HG03066 (cell line): ENCODE data around the gene LRP6.

Experiments used
- ATAC-seq: cut with Tn5 transposase; IDR thresholded peaks from one replicate; pipeline ENCODE4 v1.9.1; 2021; ENCODE audit warnings: low read depth; ENCODE audit not compliant: unreplicated experiment

Gene LRP6

DNA sequence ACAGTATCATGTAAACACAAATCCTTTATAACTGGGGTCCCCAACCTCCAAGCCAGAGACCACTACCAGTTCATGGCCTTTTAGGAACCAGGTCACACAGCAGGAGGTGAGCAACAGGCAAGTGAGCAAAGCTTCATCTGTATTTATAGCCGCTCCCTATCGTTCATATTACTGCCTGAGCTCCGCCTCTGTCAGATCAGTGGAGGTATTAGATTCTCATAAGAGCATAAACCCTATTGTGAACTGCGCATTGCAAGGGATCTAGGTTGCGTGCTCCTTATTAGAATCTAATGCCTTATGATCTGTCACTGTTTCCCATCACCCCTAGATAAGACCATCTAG, 49.9 kb downstream of the LRP6 start:
- ATAC-seq: no peak

- no peak for ATAC-seq
Observed at GRCh38 chr12:12216349-12217017, 50.4 kb downstream of the LRP6 start.

GRCh38 chr12:12214635-12215131, 52.2 kb downstream of the LRP6 start:
- ATAC-seq: no peak

GRCh38 chr12:12214201-12214600, 52.6 kb downstream of the LRP6 start:
- no peak for ATAC-seq

- ATAC-seq: no peak
Observed at GRCh38 chr12:12212769-12213168, 54.1 kb downstream of the LRP6 start.

- no peak for ATAC-seq
Observed at GRCh38 chr12:12210983-12211382, 55.9 kb downstream of the LRP6 start.

- no peak for ATAC-seq
Observed at GRCh38 chr12:12210416-12210815, 56.4 kb downstream of the LRP6 start.

GRCh38 chr12:12209675-12210074, 57.2 kb downstream of the LRP6 start:
- no peak for ATAC-seq

DNA sequence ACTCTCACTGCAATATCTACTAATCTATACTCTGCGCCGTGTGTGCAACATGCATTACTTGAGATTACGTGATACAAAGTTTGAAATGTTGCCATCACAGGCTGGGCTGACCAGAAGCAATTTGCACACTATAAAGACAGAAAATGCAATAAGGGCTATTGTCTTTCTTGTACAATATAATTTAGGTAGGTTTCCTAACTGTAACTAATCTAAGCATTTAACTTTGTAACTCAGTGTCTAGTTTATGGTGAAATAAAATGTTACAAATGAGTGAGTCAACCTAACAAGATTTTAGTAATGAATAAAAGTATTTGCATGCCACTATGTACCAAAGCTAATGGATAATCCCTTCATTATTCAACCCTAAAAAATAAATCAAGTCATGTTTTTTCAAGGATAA, 57.8 kb downstream of the LRP6 start:
- ATAC-seq: no peak

DNA sequence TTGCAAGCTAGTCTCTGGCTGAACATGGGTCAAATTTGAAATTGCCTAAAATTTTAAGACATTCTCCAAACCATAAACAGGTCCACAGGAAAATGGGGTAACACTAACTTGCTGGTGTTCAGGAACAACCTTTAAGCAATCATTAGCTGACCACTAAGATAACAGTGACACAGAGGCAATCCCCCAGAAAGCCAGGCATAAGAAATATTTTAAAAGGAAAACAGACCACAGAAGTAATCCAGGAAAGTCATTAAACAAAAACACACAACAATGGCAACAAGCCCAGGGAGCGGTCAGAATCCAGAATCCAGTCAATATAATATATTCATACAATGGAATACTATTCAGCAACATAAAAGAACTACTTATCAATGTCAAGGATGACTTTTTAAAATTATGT, 59.1 kb downstream of the LRP6 start:
- ATAC-seq: no peak

DNA sequence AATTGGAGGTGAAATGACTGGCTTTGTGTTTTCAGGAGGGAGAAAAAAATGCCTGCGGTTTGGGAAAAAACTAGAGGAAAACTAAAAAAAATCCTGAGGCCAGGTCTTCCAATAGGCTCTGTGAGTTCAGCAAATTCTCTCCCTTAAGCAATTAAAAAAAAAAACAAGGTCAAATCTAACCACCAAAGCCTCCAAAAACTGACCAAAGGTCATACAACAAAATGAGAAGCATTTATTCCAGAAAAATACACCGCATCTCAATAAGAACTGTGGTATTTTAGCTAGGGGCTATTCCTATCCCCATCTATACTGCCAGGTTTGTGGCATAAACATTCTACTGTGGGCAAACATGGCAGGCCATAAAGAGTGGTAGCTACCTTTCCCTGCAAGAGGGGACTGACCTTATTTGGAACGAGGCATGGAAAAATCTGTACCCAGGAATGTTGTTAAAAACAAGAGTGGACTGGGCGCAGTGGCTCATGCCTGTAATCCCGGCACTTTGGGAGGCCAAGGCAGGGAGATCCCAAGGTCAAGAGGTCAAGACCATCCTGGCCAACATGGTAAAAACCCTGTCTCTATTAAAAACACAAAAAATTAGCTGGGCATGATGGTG, 60.0 kb downstream of the LRP6 start:
- no peak for ATAC-seq

DNA sequence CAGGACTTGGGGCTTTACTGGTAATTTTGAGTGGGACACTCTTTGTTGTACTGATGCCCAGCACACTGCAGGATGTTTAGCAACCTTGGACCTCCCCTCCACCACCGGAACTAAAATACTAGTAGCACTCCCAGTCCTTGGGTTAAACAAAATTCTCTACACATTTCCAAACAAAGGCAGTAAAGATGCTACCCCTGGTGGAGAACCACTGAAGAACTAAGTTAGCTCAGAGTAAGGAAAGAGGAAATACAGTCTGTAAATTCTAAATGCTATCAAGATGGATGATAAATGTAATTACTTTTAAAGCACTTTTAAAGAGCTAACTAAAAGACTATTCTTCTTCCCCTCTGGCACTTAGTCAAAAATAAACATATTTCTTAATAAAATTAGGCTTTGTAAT, 64.1 kb downstream of the LRP6 start:
- no peak for ATAC-seq

GRCh38 chr12:12202105-12202504, 64.7 kb downstream of the LRP6 start:
- ATAC-seq: no peak

GRCh38 chr12:12201274-12201758, 65.5 kb downstream of the LRP6 start:
- ATAC-seq: no peak

DNA sequence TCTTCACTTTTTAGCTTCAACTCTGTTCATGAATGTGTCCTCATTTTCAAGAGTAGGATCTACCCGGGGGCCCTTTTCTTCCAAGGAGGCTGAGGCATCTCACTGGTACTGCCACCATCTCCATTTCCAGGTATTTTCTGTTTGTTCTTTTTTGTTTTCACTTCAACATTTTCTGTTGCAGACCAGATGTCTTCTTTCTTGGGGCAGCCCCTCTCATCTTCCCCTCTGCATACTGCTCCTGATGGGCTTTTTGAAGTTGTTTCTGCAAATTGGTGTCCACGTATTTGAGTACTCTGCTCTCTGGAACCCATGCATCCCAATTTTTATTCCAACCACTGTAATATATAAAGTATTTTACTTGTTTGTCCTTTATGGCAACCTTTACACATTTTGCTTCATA, 66.5 kb downstream of the LRP6 start:
- ATAC-seq: no peak

GRCh38 chr12:12198124-12198523, 68.7 kb downstream of the LRP6 start:
- no peak for ATAC-seq

- no peak for ATAC-seq
Observed at GRCh38 chr12:12197128-12197527, 69.7 kb downstream of the LRP6 start.

GRCh38 chr12:12195516-12195915, 71.3 kb downstream of the LRP6 start:
- no peak for ATAC-seq

- no peak for ATAC-seq
Observed at GRCh38 chr12:12195081-12195480, 71.8 kb downstream of the LRP6 start.

DNA sequence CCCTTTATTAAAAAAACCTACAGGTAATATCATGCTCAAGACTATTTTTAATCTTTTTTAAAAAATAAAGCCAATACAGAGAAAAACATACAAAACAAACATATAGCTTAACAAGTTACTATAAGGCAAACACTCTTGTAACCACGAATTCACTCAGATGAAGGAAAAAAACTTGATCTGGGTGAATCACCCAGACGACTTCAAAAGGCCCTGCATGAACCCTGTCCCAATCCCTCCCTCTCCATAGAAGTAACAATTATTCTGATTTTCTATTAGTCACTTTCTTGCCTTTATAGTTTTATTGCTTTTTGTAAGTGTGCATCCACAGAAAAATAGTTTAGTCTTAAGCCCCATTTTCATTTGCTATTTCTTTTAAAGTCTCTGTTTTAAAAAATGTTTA, 72.6 kb downstream of the LRP6 start:
- ATAC-seq: no peak

GRCh38 chr12:12191008-12191407, 75.8 kb downstream of the LRP6 start:
- no peak for ATAC-seq

DNA sequence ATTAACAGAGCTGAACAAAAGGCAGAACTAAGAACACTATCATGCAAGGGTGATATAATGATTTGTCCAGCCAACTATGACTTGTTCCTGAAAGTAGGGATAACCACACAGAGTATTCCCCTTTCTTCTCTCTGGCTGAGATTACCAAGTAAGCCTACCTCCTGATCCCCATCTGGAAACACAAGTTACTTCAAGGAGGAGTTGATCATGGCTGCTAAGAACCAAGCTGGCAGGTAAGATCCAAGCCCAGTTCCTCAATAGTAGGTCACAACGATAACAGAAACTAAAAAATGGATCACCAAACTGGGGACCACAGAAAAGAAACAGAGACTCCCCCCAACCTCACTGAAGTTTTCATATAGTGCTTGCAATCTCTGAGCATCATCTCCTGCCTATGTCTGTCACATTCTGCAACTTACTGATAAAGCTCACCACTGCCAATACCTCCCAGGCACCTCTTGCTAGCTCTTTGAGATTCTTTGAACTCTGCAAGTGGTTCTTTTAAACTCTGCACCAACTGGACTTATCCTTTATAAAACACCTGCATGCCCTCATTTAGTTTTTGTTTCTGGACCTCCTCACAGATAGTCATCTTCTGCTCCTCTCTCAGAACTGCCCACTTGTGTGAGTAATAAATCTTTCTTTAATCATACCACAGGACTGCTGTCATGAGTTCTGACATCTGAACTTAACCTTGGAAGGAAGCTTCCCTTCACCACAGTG, 76.6 kb downstream of the LRP6 start:
- no peak for ATAC-seq
